GM12874 (cell line): ENCODE measurements around the gene TSC22D4.

Experiments used
- TF ChIP-seq, protein P1 (sequence below): IDR thresholded peaks from 2 replicates; pipeline ENCODE4 v1.5.1; 2011; ENCODE audit warnings: low read depth, mild to moderate bottlenecking, control low read depth, low read length, moderate library complexity; ENCODE audit not compliant: insufficient read depth

Gene TSC22D4

DNA sequence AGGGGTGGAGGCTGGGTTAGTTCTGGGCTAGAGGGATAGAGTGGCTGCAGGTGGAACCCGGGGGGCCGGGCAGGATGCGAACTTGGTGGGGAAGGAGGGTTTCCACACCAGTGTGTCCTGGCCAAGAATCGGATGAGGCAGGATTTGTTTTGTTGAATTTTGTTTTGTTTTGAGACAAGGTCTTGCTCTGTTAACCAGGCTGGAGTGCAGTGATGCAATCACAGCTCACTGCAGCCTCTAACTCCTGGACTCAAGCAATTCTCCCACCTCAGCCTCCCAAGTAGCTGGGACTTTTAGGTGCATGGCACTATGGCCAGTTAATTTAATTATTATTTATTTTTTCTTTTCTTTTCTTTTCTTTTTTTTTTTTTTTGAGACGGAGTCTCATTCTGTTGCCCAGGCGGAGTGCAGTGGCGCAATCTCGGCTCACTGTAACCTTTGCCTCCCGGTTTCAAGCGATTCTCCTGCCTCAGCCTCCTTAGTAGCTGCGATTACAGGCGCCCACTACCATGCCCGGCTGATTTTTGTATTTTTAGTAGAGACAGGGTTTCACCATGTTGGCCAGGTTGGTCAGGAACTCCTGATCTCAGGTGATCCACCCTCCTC, 29.7 kb downstream of the TSC22D4 start:
- TF ChIP-seq, protein P1, sequence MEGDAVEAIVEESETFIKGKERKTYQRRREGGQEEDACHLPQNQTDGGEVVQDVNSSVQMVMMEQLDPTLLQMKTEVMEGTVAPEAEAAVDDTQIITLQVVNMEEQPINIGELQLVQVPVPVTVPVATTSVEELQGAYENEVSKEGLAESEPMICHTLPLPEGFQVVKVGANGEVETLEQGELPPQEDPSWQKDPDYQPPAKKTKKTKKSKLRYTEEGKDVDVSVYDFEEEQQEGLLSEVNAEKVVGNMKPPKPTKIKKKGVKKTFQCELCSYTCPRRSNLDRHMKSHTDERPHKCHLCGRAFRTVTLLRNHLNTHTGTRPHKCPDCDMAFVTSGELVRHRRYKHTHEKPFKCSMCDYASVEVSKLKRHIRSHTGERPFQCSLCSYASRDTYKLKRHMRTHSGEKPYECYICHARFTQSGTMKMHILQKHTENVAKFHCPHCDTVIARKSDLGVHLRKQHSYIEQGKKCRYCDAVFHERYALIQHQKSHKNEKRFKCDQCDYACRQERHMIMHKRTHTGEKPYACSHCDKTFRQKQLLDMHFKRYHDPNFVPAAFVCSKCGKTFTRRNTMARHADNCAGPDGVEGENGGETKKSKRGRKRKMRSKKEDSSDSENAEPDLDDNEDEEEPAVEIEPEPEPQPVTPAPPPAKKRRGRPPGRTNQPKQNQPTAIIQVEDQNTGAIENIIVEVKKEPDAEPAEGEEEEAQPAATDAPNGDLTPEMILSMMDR, result no peak

- TF ChIP-seq, protein P1, result no peak
Observed at GRCh38 chr7:100446040-100446439, 33.0 kb downstream of the TSC22D4 start.

GRCh38 chr7:100444311-100445278, 34.4 kb downstream of the TSC22D4 start:
- TF ChIP-seq, protein P1, result no peak

- TF ChIP-seq, protein P1, result no peak
Observed at GRCh38 chr7:100443096-100443840, 35.7 kb downstream of the TSC22D4 start.

- TF ChIP-seq, protein P1, result no peak
Observed at GRCh38 chr7:100441641-100442535, 37.1 kb downstream of the TSC22D4 start.

GRCh38 chr7:100438172-100438571, 40.8 kb downstream of the TSC22D4 start:
- TF ChIP-seq, protein P1, result no peak
